ENCODE results near the gene GNAZ.

GNAZ gene

DNA sequence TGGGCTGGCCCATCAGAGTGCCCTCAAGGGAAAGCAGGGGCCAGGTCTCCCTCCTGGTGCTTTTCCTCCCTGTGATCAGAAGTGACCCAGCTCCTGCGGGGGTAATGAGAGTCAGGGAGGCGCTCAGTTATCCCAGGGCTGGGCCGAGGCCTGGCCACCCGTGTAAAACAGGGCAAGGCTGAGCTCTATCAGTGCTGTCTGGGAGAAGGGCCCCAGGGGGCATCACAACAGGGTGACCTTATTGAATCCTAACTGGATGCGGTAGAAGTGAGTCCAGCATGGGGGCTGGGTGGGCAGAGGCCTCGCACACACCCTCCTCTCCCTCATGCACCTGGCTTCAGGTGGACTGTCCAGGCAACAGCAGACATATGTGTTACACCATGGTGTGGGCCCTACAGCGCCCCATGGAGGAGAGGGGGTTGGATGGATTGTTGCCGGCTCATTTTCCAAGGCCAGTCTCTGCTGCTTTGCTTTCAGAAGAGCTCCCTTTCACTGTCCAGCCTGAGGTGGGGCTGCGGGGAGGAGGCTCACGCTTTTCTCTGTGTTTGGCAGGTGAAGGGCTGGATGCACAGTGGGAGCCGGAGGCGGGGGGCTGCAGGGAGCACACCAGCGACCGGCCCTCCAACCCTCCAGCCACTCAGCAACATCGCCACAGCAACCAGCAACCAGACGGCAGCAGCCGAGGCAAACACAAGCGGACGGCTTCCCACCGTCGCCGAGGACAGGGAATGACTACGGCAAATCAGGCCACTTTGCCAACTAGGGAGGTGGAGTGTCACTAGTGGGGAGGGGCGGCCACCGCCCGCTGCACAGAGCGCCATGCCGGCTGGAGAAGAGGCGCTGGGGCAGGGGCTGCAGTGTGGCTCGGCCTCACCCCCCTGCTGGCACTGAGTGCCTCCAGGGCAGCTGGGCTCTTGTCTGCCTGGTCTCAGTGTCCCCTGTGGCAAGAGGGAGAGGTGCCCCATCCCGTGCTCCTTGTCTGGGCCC is 24.7 kb downstream of the GNAZ start:
- no peak for DNase-seq
- H3K27ac ChIP-seq, result no peak overlapping the region
- peaks cover 0 to 20% (median 18%) of the 10 kb centered on the region in 4 donors for H3K4me1 ChIP-seq
- H3K9me3 ChIP-seq, result no peaks in the 10 kb centered on the region
- intact Hi-C loops (cut with DNase I; ENCODE audit: low total_unique reads), result no loop called here
- no peaks in the 10 kb centered on the region for H3K27me3 ChIP-seq
- no peaks in the 10 kb centered on the region for H3K36me3 ChIP-seq
- TF ChIP-seq, protein P1, sequence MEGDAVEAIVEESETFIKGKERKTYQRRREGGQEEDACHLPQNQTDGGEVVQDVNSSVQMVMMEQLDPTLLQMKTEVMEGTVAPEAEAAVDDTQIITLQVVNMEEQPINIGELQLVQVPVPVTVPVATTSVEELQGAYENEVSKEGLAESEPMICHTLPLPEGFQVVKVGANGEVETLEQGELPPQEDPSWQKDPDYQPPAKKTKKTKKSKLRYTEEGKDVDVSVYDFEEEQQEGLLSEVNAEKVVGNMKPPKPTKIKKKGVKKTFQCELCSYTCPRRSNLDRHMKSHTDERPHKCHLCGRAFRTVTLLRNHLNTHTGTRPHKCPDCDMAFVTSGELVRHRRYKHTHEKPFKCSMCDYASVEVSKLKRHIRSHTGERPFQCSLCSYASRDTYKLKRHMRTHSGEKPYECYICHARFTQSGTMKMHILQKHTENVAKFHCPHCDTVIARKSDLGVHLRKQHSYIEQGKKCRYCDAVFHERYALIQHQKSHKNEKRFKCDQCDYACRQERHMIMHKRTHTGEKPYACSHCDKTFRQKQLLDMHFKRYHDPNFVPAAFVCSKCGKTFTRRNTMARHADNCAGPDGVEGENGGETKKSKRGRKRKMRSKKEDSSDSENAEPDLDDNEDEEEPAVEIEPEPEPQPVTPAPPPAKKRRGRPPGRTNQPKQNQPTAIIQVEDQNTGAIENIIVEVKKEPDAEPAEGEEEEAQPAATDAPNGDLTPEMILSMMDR (IDR thresholded peaks at IDR 0.05), result no peak
- H3K4me3 ChIP-seq, result no peak overlapping the region

DNA sequence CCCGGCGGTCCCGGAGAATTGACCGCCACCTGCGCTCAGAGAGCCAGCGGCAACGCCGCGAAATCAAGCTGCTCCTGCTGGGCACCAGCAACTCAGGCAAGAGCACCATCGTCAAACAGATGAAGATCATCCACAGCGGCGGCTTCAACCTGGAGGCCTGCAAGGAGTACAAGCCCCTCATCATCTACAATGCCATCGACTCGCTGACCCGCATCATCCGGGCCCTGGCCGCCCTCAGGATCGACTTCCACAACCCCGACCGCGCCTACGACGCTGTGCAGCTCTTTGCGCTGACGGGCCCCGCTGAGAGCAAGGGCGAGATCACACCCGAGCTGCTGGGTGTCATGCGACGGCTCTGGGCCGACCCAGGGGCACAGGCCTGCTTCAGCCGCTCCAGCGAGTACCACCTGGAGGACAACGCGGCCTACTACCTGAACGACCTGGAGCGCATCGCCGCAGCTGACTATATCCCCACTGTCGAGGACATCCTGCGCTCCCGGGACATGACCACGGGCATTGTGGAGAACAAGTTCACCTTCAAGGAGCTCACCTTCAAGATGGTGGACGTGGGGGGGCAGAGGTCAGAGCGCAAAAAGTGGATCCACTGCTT is 25.5 kb downstream of the GNAZ start:
- Histone ChIP-seq H3K27ac (no peak overlapping the region), H3K4me3 (no peak overlapping the region), H3K27me3 (no peaks in the 10 kb centered on the region), H3K36me3 (no peaks in the 10 kb centered on the region), H3K4me1 (peaks cover 0 to 20% (median 18%) of the 10 kb centered on the region in 4 donors), H3K9me3 (no peaks in the 10 kb centered on the region)
- TF ChIP-seq, protein P1 (IDR thresholded peaks at IDR 0.05), result no peak
- intact Hi-C loops (cut with DNase I; ENCODE audit: low total_unique reads), result no loop called here
- no peak for DNase-seq

DNA sequence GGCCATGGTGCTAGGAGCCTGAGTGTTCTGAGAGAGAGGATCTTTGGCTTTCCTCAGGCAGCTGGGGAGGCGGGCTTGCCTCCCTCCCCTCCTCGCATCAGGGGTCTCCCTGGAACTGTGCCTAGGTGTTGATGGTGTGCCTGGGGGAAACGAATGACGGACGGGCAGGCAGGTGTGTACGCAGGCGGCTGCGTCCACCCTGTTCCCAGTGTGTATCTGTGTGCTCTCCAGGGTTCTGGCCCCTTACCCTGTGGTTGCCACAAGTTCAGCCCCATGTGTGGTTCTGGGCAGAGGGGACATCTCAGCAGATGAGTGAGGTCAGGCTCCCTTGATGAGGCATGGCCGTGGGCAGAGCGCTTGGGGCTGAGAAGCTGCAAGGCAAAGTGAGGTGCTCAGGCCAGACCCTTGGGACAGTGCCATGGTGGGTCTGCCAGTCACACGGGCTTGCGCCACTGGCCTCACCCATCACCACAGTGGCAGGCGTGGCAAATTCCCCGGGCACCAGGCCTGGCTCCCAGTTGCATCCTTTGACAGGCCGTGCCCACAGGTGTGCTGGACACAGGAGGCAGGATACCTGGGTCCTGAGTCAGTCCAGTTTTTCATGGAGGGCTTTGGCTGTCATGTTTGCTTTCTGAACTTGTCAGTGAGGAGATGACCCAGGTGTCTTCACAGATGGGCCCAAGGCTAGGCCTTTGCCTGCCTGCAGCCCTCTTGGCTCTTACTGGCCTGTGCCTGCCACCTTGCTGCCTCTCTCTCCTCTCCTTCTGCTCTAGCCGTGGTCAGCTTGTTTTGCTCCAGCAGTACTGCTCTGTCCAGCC is 27.3 kb downstream of the GNAZ start:
- Histone ChIP-seq H3K4me1 (peaks cover 0 to 20% (median 18%) of the 10 kb centered on the region in 4 donors), H3K9me3 (no peaks in the 10 kb centered on the region), H3K27me3 (no peaks in the 10 kb centered on the region), H3K27ac (peak overlapping the region; percentile 64 to 71), H3K36me3 (no peaks in the 10 kb centered on the region), H3K4me3 (no peak overlapping the region)
- DNase-seq, result no peak
- intact Hi-C loops (cut with DNase I; ENCODE audit: low total_unique reads), result no loop called here
- TF ChIP-seq, protein P1 (IDR thresholded peaks at IDR 0.05), result no peak

DNA sequence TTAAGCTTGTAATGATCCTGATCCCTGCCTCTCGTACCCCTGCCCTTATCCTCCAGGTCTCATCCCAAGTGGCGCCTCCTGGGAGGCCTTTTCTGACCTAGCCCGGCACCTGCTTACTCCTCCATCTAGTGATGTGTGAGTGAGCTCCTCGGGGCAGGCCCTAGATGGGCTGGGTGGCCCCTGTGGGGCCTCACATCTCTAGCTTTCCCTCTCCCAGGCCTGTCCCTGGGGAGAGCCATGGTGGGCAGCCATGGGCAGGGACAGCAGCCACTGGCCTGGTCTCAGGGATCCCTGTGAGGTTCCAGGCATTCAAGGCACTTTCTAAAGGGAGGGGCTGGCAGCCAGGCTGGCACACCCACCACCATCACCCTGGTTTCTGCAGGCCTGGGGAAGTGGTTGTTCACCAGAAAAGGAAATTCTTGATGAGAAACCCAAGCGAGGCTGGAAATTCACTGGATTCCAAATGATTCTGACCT is 27.9 kb downstream of the GNAZ start:
- no peaks in the 10 kb centered on the region for H3K9me3 ChIP-seq
- no peaks in the 10 kb centered on the region for H3K27me3 ChIP-seq
- peaks cover 0 to 20% (median 18%) of the 10 kb centered on the region in 4 donors for H3K4me1 ChIP-seq
- TF ChIP-seq, protein P1 (IDR thresholded peaks at IDR 0.05), result no peak
- H3K4me3 ChIP-seq, result no peak overlapping the region
- intact Hi-C loops (cut with DNase I; ENCODE audit: low total_unique reads), result no loop called here
- H3K36me3 ChIP-seq, result no peaks in the 10 kb centered on the region
- H3K27ac ChIP-seq, result peak overlapping the region; percentile 64 to 71
- DNase-seq, result no peak

Measured in tibial artery (tissue), 4 donors.